ENCODE data around the gene RCC1.
A peak's percentile ranks its signal among the peaks of the same experiment; 100 is the strongest.

GRCh38 chr1:28552758-28553663, 47.2 kb downstream of the RCC1 start, which contains the start of gene TRNAU1AP:
- peak; percentile 23 to 36 for TF ChIP-seq RAD21 (IDR thresholded peaks at IDR 0.05)
- TF ChIP-seq NR2F2 (IDR thresholded peaks at IDR 0.05), result no peak
- no peak for TF ChIP-seq JUND (IDR thresholded peaks at IDR 0.05)

Measured in liver (tissue), 2 donors.